CD4-positive, alpha-beta T cell treated with Interleukin-15 for 1 hour (primary cell): ENCODE results near the gene CD79B.

Source experiments
- DNase-seq: peaks from one replicate; pipeline ENCODE4 v3.0.0-alpha.2; 2020

Gene CD79B

GRCh38 chr17:63950940-63951907, 19.1 kb upstream of the CD79B start:
- DNase-seq: peak; percentile 56

- no peak for DNase-seq
Observed at GRCh38 chr17:63949576-63950250, 17.6 kb upstream of the CD79B start.

- DNase-seq: no peak
Observed at GRCh38 chr17:63948521-63948920, 16.4 kb upstream of the CD79B start.

GRCh38 chr17:63947711-63948330, 15.7 kb upstream of the CD79B start:
- no peak for DNase-seq

GRCh38 chr17:63946440-63947363, 14.6 kb upstream of the CD79B start:
- peak; percentile 63 for DNase-seq

- peak; percentile 21 for DNase-seq
Observed at GRCh38 chr17:63945784-63946439, 13.8 kb upstream of the CD79B start.

GRCh38 chr17:63944736-63945499, 12.8 kb upstream of the CD79B start:
- no peak for DNase-seq

GRCh38 chr17:63943745-63944144, 11.6 kb upstream of the CD79B start:
- no peak for DNase-seq

- DNase-seq: no peak
Observed at GRCh38 chr17:63942309-63942985, 10.3 kb upstream of the CD79B start.

GRCh38 chr17:63941751-63942150, 9.6 kb upstream of the CD79B start:
- no peak for DNase-seq

- no peak for DNase-seq
Observed at GRCh38 chr17:63941162-63941561, 9.0 kb upstream of the CD79B start.

GRCh38 chr17:63940584-63940983, 8.5 kb upstream of the CD79B start:
- no peak for DNase-seq

GRCh38 chr17:63939884-63940283, 7.8 kb upstream of the CD79B start:
- no peak for DNase-seq

GRCh38 chr17:63939401-63939800, 7.3 kb upstream of the CD79B start:
- DNase-seq: no peak

- no peak for DNase-seq
Observed at GRCh38 chr17:63937920-63938319, 5.8 kb upstream of the CD79B start.

- DNase-seq: no peak
Observed at GRCh38 chr17:63937319-63937718, 5.2 kb upstream of the CD79B start.

- DNase-seq: no peak
Observed at GRCh38 chr17:63934183-63935112, 2.3 kb upstream of the CD79B start.

GRCh38 chr17:63933598-63933997, 1.5 kb upstream of the CD79B start:
- DNase-seq: no peak

GRCh38 chr17:63932721-63933120, 590 bp upstream of the CD79B start:
- no peak for DNase-seq
